CD8-positive, alpha-beta memory T cell (primary cell): ENCODE measurements around the gene IER3. TPM values are rescaled to one million over a fixed set of nuclear protein-coding genes. Genes with fewer than 3 reads are reported as not detected.
A peak's percentile ranks its signal among the peaks of the same experiment; 100 is the strongest.
"Not testable (repeated sequence)": the region's sequence is repeated elsewhere in the genome, so short reads cannot be mapped to it uniquely, and the experiment has no call there.

Source experiments
- CTCF ChIA-PET: fragments of 350-600 bp; sonication (Branson Sonifier 250); formaldehyde crosslinking; loops from one replicate; lab custom pipeline; 2021; ENCODE audit warnings: antibody characterized with exemption; lab: Charles Lee
- POLR2A ChIA-PET: fragments of 350-600 bp; sonication (Branson Sonifier 250); formaldehyde crosslinking; loops from one replicate; lab custom pipeline; 2021; ENCODE audit warnings: antibody characterized with exemption; lab: Charles Lee
- DNase-seq, 5 donors: peaks; one replicate each; pipeline versions ENCODE4 v3.0.0 to v3.0.0-alpha.2; 2020 to 2022; ENCODE audit warnings: mixed read lengths in 1 of 5
- H3K27ac ChIP-seq: one replicate; pipeline ENCODE4 v1.7.0; 2013; ENCODE audit warnings: low read depth, mild to moderate bottlenecking, low read length, moderate library complexity
- H3K27me3 ChIP-seq: 2 replicates; pipeline ENCODE4 v1.7.0; 2013; ENCODE audit warnings: low read length, mild to moderate bottlenecking; ENCODE audit not compliant: insufficient read depth, poor library complexity, severe bottlenecking
- H3K36me3 ChIP-seq: 2 replicates; pipeline ENCODE4 v1.7.0; 2013; ENCODE audit warnings: mild to moderate bottlenecking, low read length, moderate library complexity; ENCODE audit not compliant: insufficient read depth
- H3K4me1 ChIP-seq: 2 replicates; pipeline ENCODE4 v1.7.0; 2013; ENCODE audit warnings: mild to moderate bottlenecking, low read length, moderate library complexity; ENCODE audit not compliant: insufficient read depth
- H3K4me3 ChIP-seq: 2 replicates; pipeline ENCODE4 v1.7.0; 2013; ENCODE audit warnings: mild to moderate bottlenecking, low read length
- H3K9me3 ChIP-seq: 2 replicates; pipeline ENCODE4 v1.7.0; 2013; ENCODE audit warnings: mild to moderate bottlenecking, low read length
- H3K27ac Mint-ChIP-seq, 8 donors: one replicate each; pipeline ENCODE4 v1.8.0; 2020 to 2021; ENCODE audit warnings: mixed read lengths in 8 of 8, mild to moderate bottlenecking in 6 of 8, inconsistent platforms in 3 of 8, moderate library complexity in 3 of 8
- H3K27me3 Mint-ChIP-seq, 2 donors: one replicate each; pipeline ENCODE4 v1.8.0; 2020 to 2021; ENCODE audit warnings: mixed read lengths in 2 of 2, mild to moderate bottlenecking in 1 of 2, moderate library complexity in 1 of 2
- H3K36me3 Mint-ChIP-seq, 3 donors: one replicate each; pipeline ENCODE4 v1.8.0; 2020 to 2021; ENCODE audit warnings: mixed read lengths in 3 of 3, inconsistent platforms in 1 of 3, mild to moderate bottlenecking in 1 of 3
- H3K4me1 Mint-ChIP-seq, 3 donors: one replicate each; pipeline ENCODE4 v1.8.0; 2020 to 2021; ENCODE audit warnings: mixed read lengths in 3 of 3, inconsistent platforms in 1 of 3, mild to moderate bottlenecking in 1 of 3
- H3K4me3 Mint-ChIP-seq, 7 donors: one replicate each; pipeline ENCODE4 v1.8.0; 2020 to 2021; ENCODE audit warnings: mixed read lengths in 7 of 7, mild to moderate bottlenecking in 6 of 7, moderate library complexity in 4 of 7, inconsistent platforms in 2 of 7
- H3K9me3 Mint-ChIP-seq, 5 donors: one replicate each; pipeline ENCODE4 v1.8.0; 2020 to 2022; ENCODE audit warnings: mixed read lengths in 5 of 5, mild to moderate bottlenecking in 3 of 5, moderate library complexity in 2 of 5, inconsistent platforms in 1 of 5
- polyA plus RNA-seq: library from polyadenylated mRNA; unstranded; fragments of 300-500 nt; fragmentation: Illumina TruSeq; gene quantifications from one replicate; pipeline ENCODE4 v1.2.3, GENCODE V29; 2021
- total RNA-seq, 2 experiments: library from RNA; stranded (reverse); gene quantifications; one replicate each; pipeline ENCODE4 v1.2.3, GENCODE V29; 2021

IER3 gene
- total and polyA plus RNA-seq, 3 experiments from 2014 or later: 0.58 to 294 (median 267) TPM

DNA sequence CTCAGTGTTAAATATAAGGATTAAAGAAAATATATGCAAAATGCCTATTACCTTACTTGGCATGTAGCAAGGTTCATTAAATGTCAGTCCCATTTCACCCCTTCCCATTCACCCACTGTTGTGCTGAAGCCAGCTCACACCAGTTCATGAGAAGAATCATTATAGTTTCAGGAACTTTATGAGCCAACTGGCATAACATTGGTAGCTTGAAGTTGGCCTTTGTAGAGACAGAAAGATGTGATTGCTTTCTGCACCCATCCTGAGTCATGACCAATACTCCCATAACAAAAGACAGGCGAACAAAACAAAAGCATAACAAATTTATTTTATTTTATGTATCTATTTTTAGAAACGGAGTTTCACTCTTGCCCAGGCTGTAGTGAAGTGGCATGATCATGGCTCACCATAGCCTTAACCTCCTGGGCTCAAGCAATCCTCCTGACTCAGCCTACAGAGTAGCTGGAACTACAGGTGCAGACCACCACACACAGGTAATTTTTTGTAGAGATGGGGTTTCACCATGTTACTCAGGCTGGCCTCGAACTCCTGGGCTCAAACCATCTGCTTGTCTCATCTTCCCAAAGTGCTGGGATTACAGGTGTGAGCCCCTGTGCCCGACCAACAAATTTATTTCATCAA lies 17.6 kb upstream of the IER3 start:
- no peaks in the 10 kb centered on the region for H3K27me3 ChIP-seq
- peaks cover 0 to 1% (median 0%) of the 10 kb centered on the region in 3 donors for H3K36me3 Mint-ChIP-seq
- DNase-seq: no peak
- peaks cover 0 to 2% (median 0%) of the 10 kb centered on the region in 5 donors for H3K9me3 Mint-ChIP-seq
- peaks cover 12% of the 10 kb centered on the region for H3K4me1 ChIP-seq
- peaks cover 0 to 3% of the 10 kb centered on the region in 2 donors for H3K27me3 Mint-ChIP-seq
- H3K4me3 ChIP-seq: no peak overlapping the region
- peaks cover 18 to 29% (median 24%) of the 10 kb centered on the region in 3 donors for H3K4me1 Mint-ChIP-seq
- no peak overlapping the region for H3K27ac Mint-ChIP-seq
- no peaks in the 10 kb centered on the region for H3K36me3 ChIP-seq
- ChIA-PET CTCF (no interaction called here), POLR2A (no interaction called here)
- no peak overlapping the region for H3K4me3 Mint-ChIP-seq
- H3K9me3 ChIP-seq: no peaks in the 10 kb centered on the region
- no peak overlapping the region for H3K27ac ChIP-seq

DNA sequence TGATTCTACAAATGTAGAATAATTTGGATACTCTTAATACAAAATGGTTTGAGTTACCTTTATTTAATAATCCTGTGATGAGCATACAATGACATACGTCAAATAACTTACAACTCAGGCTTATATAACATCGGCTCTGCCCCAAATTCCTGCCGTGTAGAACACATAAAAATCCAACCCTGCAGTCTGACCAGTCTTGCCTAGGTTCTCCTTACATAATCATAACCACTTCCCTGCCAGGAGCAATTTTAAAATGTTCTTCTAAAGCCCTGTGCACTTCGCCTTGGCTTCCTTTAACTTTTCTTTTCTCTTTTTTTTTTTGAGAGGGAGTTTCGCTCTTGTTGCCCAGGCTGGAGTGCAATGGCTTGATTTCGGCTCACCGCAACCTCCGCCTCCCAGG lies 16.2 kb upstream of the IER3 start:
- Mint-ChIP-seq H3K27ac (no peak overlapping the region), H3K4me1 (peaks cover 13 to 21% (median 19%) of the 10 kb centered on the region in 3 donors), H3K36me3 (peaks cover 0 to 1% (median 0%) of the 10 kb centered on the region in 3 donors), H3K9me3 (peaks cover 0 to 2% (median 0%) of the 10 kb centered on the region in 5 donors), H3K27me3 (peaks cover 0 to 3% of the 10 kb centered on the region in 2 donors), H3K4me3 (no peak overlapping the region)
- no peak for DNase-seq
- Histone ChIP-seq H3K36me3 (no peaks in the 10 kb centered on the region), H3K27ac (no peak overlapping the region), H3K9me3 (no peaks in the 10 kb centered on the region), H3K4me1 (peaks cover 12% of the 10 kb centered on the region), H3K27me3 (no peaks in the 10 kb centered on the region), H3K4me3 (no peak overlapping the region)
- ChIA-PET POLR2A (no interaction called here), CTCF (interaction anchor here (0.9 kb wide), 1 partner anchor 302 kb away, joined by 3 read pairs; no protein-coding TSS in a partner anchor)

DNA sequence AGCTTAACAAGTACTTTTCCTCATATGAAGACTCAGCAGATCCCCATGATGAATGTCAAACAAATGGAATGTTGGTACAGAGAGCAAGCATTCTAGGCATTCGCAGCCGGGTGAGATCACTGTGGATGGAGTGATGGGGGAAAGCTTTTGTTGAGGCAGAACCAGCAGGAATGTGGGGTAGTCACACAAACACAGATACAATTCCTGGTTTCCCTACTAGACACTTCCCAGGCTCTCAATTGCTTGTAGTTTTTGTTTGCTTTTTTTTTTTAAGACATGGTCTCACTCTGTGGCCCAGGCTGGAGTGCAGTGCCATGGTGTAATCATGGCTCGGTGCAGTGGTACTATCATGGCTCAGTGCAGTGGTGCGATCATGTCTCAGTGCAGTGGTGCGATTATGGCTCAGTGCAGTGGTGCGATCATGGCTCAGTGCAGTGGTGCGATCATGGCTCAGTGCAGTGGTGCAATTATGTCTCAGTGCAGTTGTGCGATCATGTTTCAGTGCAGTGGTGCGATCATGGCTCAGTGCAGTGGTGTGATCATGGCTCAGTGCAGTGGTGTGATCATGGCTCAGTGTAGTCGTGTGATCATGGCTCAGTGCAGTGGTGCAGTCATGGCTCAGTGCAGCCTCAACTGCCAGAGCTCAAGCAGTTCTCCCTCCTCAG lies 15.4 kb upstream of the IER3 start:
- H3K27ac ChIP-seq: no peak overlapping the region

DNA sequence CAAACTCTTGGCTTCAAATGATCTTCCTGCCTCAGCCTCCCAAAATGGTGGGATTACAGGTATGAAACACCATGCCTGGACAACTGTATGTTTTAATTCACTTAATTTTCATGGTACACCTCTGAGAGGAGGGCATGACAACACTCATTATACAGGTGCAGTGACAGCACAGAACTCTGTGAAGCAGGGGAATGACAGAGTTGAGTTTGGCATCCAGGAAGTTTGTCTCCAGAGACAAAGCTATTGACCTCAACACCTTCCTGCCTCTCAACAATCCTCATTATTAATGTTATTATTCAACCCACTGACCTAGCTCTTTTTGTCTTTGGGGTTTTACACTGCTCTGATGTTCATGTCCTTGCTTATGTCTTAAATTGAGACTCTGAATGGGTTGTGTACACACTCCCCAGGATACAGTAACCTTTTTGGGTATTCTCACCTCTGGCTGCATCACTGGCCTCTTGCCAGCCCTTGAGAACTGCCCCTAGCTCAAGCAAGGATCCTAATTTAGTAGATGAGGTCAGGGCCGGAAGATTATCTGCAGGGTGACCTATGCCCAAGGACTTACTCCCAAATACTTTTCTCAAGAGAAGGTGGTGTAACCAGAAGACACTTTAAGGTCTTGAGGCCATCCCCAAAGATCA lies 13.0 kb upstream of the IER3 start:
- H3K4me1 Mint-ChIP-seq: peaks cover 3 to 6% (median 5%) of the 10 kb centered on the region in 3 donors
- ChIA-PET POLR2A (no interaction called here), CTCF (interaction anchor here (1.6 kb wide), 1 partner anchor 11 kb away, joined by 3 read pairs; no protein-coding TSS in a partner anchor)
- Histone ChIP-seq H3K4me1 (no peaks in the 10 kb centered on the region), H3K4me3 (no peak overlapping the region), H3K27me3 (no peaks in the 10 kb centered on the region), H3K9me3 (no peaks in the 10 kb centered on the region), H3K36me3 (no peaks in the 10 kb centered on the region), H3K27ac (no peak overlapping the region)
- no peak overlapping the region for H3K4me3 Mint-ChIP-seq
- peak overlapping the region in 1 of 8 donors; percentile 66 for H3K27ac Mint-ChIP-seq
- peaks cover 0 to 1% (median 0%) of the 10 kb centered on the region in 3 donors for H3K36me3 Mint-ChIP-seq
- H3K27me3 Mint-ChIP-seq: peaks cover 0 to 3% of the 10 kb centered on the region in 2 donors
- no peaks in the 10 kb centered on the region for H3K9me3 Mint-ChIP-seq
- no peak for DNase-seq

More for the DNA sequence above, 15.4 kb upstream of the IER3 start:
- H3K9me3 Mint-ChIP-seq: peaks cover 0 to 2% (median 0%) of the 10 kb centered on the region in 5 donors
- H3K36me3 Mint-ChIP-seq: peaks cover 0 to 1% (median 0%) of the 10 kb centered on the region in 3 donors
- DNase-seq: no peak
- H3K4me3 Mint-ChIP-seq: no peak overlapping the region
- H3K27me3 Mint-ChIP-seq: peaks cover 0 to 3% of the 10 kb centered on the region in 2 donors
- ChIA-PET CTCF (interaction anchor here (1.2 kb wide), 1 partner anchor 15 kb away, joined by 3 read pairs; the partner anchor contains the start of gene IER3), POLR2A (interaction anchor here (0.6 kb wide), 1 partner anchor 19 kb away, joined by 3 read pairs; no protein-coding TSS in a partner anchor)
- H3K4me3 ChIP-seq: no peak overlapping the region
- peaks cover 12% of the 10 kb centered on the region for H3K4me1 ChIP-seq
- H3K4me1 Mint-ChIP-seq: peaks cover 13 to 21% (median 19%) of the 10 kb centered on the region in 3 donors
- no peaks in the 10 kb centered on the region for H3K9me3 ChIP-seq
- H3K36me3 ChIP-seq: no peaks in the 10 kb centered on the region
- H3K27ac Mint-ChIP-seq: no peak overlapping the region
- H3K27me3 ChIP-seq: no peaks in the 10 kb centered on the region

DNA sequence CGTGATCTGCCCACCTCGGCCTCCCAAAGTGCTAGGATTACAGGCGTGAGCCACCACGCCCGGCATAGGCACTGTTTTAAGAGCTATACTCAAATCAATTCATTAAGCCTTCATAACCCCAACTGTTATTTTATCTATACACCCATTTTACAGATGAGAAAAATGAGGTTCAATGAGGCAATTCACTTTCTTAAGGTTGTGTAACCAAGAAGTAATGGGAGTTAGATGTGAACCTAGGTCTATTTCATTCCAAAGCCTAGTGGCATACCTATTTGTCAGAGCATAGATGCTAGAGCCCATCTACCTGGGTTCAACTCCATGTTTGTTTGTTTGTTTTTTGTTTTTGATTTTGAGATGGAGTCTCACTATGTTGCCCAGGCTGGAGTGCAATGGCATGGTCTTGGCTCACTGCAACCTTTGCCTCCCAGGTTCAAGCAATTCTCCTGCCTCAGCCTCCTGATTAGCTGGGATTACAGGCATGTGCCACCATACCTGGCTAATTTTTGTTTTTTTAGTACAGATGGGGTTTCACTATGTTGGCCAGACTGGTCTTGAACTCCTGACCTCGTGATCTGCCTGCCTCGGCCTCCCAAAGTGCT lies 12.2 kb upstream of the IER3 start:
- H3K27me3 Mint-ChIP-seq, H3K4me1 Mint-ChIP-seq, H3K4me3 Mint-ChIP-seq, H3K9me3 Mint-ChIP-seq, H3K27ac ChIP-seq, H3K36me3 Mint-ChIP-seq, H3K9me3 ChIP-seq, H3K27me3 ChIP-seq, H3K4me3 ChIP-seq, POLR2A ChIA-PET, H3K36me3 ChIP-seq, H3K4me1 ChIP-seq, DNase-seq: not testable (repeated sequence)
- CTCF ChIA-PET: interaction anchor here (1.6 kb wide), 1 partner anchor 10 kb away, joined by 3 read pairs; no protein-coding TSS in a partner anchor
- peak overlapping the region in 1 of 8 donors; percentile 72 for H3K27ac Mint-ChIP-seq

DNA sequence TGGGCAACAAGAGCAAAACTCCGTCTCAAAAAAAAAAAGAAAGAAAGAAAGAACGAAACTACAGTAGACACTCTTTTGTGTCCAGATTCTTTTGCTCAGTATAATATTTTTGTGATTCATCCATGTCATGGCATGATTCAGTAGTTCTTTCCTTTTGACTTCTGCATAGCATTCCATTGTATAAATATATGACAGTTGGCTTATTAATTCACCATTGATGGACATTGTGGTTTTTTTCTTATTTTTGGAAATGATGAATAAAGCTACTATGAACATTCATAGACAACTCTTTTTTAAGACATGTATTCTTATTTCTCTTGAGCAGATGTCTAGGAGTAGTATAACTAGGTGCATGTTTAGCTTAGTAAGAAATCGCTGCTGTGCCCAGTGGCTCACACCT lies 10.3 kb upstream of the IER3 start:
- Histone ChIP-seq H3K4me1 (no peaks in the 10 kb centered on the region), H3K27ac (no peak overlapping the region), H3K9me3 (no peaks in the 10 kb centered on the region), H3K36me3 (no peaks in the 10 kb centered on the region), H3K4me3 (no peak overlapping the region), H3K27me3 (no peaks in the 10 kb centered on the region)
- no peaks in the 10 kb centered on the region for H3K36me3 Mint-ChIP-seq
- CTCF ChIA-PET: interaction anchor here (1.2 to 1.5 kb wide), 2 partner anchors 10 to 24 kb away, joined by 3 read pairs; partner anchors contain the start of gene IER3
- no peak overlapping the region for H3K27ac Mint-ChIP-seq
- peaks cover 0 to 3% of the 10 kb centered on the region in 2 donors for H3K27me3 Mint-ChIP-seq
- POLR2A ChIA-PET: no interaction called here
- peaks cover 3 to 6% (median 5%) of the 10 kb centered on the region in 3 donors for H3K4me1 Mint-ChIP-seq
- DNase-seq: no peak
- no peak overlapping the region for H3K4me3 Mint-ChIP-seq
- no peaks in the 10 kb centered on the region for H3K9me3 Mint-ChIP-seq

DNA sequence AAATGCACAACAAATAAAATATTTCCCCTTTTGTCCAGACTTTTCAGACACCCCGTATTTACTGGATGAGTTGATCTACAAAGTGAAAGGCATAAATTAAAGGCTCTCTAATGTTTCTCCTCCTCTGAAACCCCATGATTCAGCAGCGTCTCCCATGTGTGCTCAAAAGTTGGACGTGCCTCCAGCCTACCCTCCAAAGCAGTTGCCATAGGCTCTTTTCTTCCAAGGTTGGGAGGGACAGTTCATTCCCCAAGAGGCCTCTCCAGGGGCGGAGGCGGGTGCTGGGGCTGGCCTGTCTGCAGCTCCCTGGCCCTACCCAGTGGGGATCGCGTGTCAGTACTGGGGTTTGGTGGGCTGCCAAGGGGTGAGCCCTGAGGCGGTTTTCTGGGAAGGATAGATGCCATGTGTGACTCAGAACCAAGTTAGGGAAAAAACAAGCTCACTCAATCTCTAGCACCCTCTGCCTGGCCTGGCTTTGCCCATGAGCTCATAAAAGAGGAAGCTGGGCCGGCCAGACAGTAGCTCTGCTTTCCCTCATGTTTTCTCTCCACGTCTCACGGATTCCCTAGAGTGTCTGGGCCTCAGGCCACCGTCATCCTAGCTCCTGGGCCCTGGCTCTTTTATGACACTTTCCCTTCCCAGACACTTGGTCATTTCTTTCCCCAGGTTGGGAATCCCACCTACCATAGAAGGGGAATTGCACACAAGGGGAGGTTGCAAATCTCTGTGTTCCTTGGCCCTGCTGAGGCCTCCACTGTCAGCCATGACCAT lies 8.0 kb upstream of the IER3 start:
- Mint-ChIP-seq H3K27me3 (peaks cover 0 to 3% of the 10 kb centered on the region in 2 donors), H3K4me1 (peaks cover 1 to 3% (median 2%) of the 10 kb centered on the region in 3 donors), H3K36me3 (no peaks in the 10 kb centered on the region), H3K9me3 (no peaks in the 10 kb centered on the region), H3K27ac (peak overlapping the region in 1 of 8 donors; percentile 48), H3K4me3 (no peak overlapping the region)
- H3K27ac ChIP-seq: no peak overlapping the region
- ChIA-PET POLR2A (interaction anchor here (0.5 kb wide), 1 partner anchor 31 kb away, joined by 6 read pairs; no protein-coding TSS in a partner anchor), CTCF (interaction anchor here (1.9 kb wide), 1 partner anchor 17 kb away, joined by 4 read pairs; no protein-coding TSS in a partner anchor)
- H3K27me3 ChIP-seq: no peaks in the 10 kb centered on the region
- no peaks in the 10 kb centered on the region for H3K4me1 ChIP-seq
- no peak for DNase-seq
- no peaks in the 10 kb centered on the region for H3K9me3 ChIP-seq
- no peaks in the 10 kb centered on the region for H3K36me3 ChIP-seq
- H3K4me3 ChIP-seq: no peak overlapping the region
